ENCODE data around the gene BHLHA9. TPM values are rescaled to one million over a fixed set of nuclear protein-coding genes. Genes with fewer than 3 reads are reported as not detected.
"Not testable (repeated sequence)": the region's sequence is repeated elsewhere in the genome, so short reads cannot be mapped to it uniquely, and the experiment has no call there.

BHLHA9 gene
- total RNA-seq, 1 donor from 2014 or later: not detected

GRCh38 chr17:1237471-1237870, 32.8 kb upstream of the BHLHA9 start:
- DNase-seq (ENCODE audit: low spot score): no peak
- TF ChIP-seq CTCF (IDR thresholded peaks at IDR 0.05): no peak
- peaks cover 2% of the 10 kb centered on the region for H3K36me3 Mint-ChIP-seq (ENCODE audit: low read depth)
- peaks cover 15% of the 10 kb centered on the region for H3K27me3 Mint-ChIP-seq (ENCODE audit: low read depth)
- H3K9me3 Mint-ChIP-seq (ENCODE audit: low read depth): no peaks in the 10 kb centered on the region
- H3K4me1 Mint-ChIP-seq (ENCODE audit: low read depth): peaks cover 21% of the 10 kb centered on the region
- no peak overlapping the region for H3K4me3 Mint-ChIP-seq (ENCODE audit: unreplicated experiment)
- no peak overlapping the region for H3K27ac Mint-ChIP-seq (ENCODE audit: unreplicated experiment)

- Mint-ChIP-seq H3K36me3 (ENCODE audit: low read depth) (peaks cover 2% of the 10 kb centered on the region), H3K9me3 (ENCODE audit: low read depth) (no peaks in the 10 kb centered on the region), H3K4me1 (ENCODE audit: low read depth) (peaks cover 10% of the 10 kb centered on the region), H3K27me3 (ENCODE audit: low read depth) (peaks cover 15% of the 10 kb centered on the region), H3K4me3 (ENCODE audit: unreplicated experiment) (no peak overlapping the region), H3K27ac (ENCODE audit: unreplicated experiment) (no peak overlapping the region)
- no peak for TF ChIP-seq CTCF (IDR thresholded peaks at IDR 0.05)
- no peak for DNase-seq (ENCODE audit: low spot score)
Measured at GRCh38 chr17:1239210-1239609, 31.0 kb upstream of the BHLHA9 start.

- not testable (repeated sequence) for H3K4me3 Mint-ChIP-seq (ENCODE audit: unreplicated experiment); H3K27ac Mint-ChIP-seq (ENCODE audit: unreplicated experiment); H3K36me3 Mint-ChIP-seq (ENCODE audit: low read depth); H3K9me3 Mint-ChIP-seq (ENCODE audit: low read depth); DNase-seq (ENCODE audit: low spot score)
- Mint-ChIP-seq H3K4me1 (ENCODE audit: low read depth) (peaks cover 12% of the 10 kb centered on the region), H3K27me3 (ENCODE audit: low read depth) (peaks cover 14% of the 10 kb centered on the region)
Measured at GRCh38 chr17:1240426-1240825, 29.8 kb upstream of the BHLHA9 start.

- Mint-ChIP-seq H3K9me3 (ENCODE audit: low read depth) (no peaks in the 10 kb centered on the region), H3K4me1 (ENCODE audit: low read depth) (peaks cover 12% of the 10 kb centered on the region), H3K4me3 (ENCODE audit: unreplicated experiment) (no peak overlapping the region), H3K27ac (ENCODE audit: unreplicated experiment) (no peak overlapping the region), H3K27me3 (ENCODE audit: low read depth) (peaks cover 14% of the 10 kb centered on the region), H3K36me3 (ENCODE audit: low read depth) (peaks cover 2% of the 10 kb centered on the region)
- DNase-seq (ENCODE audit: low spot score): no peak
- TF ChIP-seq CTCF (IDR thresholded peaks at IDR 0.05): no peak
Measured at GRCh38 chr17:1241929-1242328, 28.3 kb upstream of the BHLHA9 start.

GRCh38 chr17:1244606-1245012, 25.6 kb upstream of the BHLHA9 start:
- Mint-ChIP-seq H3K4me3 (ENCODE audit: unreplicated experiment) (no peak overlapping the region), H3K9me3 (ENCODE audit: low read depth) (peaks cover 3% of the 10 kb centered on the region), H3K36me3 (ENCODE audit: low read depth) (peaks cover 3% of the 10 kb centered on the region), H3K27me3 (ENCODE audit: low read depth) (peaks cover 11% of the 10 kb centered on the region), H3K27ac (ENCODE audit: unreplicated experiment) (peak overlapping the region; percentile 66), H3K4me1 (ENCODE audit: low read depth) (peaks cover 12% of the 10 kb centered on the region)
- TF ChIP-seq CTCF (IDR thresholded peaks at IDR 0.05): no peak
- no peak for DNase-seq (ENCODE audit: low spot score)

GRCh38 chr17:1251866-1252608, 18.2 kb upstream of the BHLHA9 start:
- H3K9me3 Mint-ChIP-seq (ENCODE audit: low read depth): peaks cover 3% of the 10 kb centered on the region
- peaks cover 3% of the 10 kb centered on the region for H3K27me3 Mint-ChIP-seq (ENCODE audit: low read depth)
- H3K4me3 Mint-ChIP-seq (ENCODE audit: unreplicated experiment): no peak overlapping the region
- H3K4me1 Mint-ChIP-seq (ENCODE audit: low read depth): peaks cover 3% of the 10 kb centered on the region
- H3K36me3 Mint-ChIP-seq (ENCODE audit: low read depth): peaks cover 2% of the 10 kb centered on the region
- TF ChIP-seq CTCF (IDR thresholded peaks at IDR 0.05): no peak
- no peak for DNase-seq (ENCODE audit: low spot score)
- no peak overlapping the region for H3K27ac Mint-ChIP-seq (ENCODE audit: unreplicated experiment)
